B cell (primary cell): ENCODE measurements around the gene ZNF581. TPM values are rescaled to one million over a fixed set of nuclear protein-coding genes. Genes with fewer than 3 reads are reported as not detected.

ENCODE experiments used
- ATAC-seq: fragments of 200-7000 bp; cut with Tn5 transposase; one replicate; pipeline ENCODE4 v1.10.0; 2021; ENCODE audit warnings: low read depth, mild to moderate bottlenecking, moderate number of reproducible peaks, moderate library complexity
- CTCF ChIA-PET: fragments of 350-600 bp; sonication (Branson Sonifier 250); formaldehyde crosslinking; loops from one replicate; lab custom pipeline; 2021; ENCODE audit warnings: antibody characterized with exemption, inconsistent platforms; lab: Charles Lee
- POLR2A ChIA-PET: fragments of 350-600 bp; sonication (Branson Sonifier 250); formaldehyde crosslinking; loops from one replicate; lab custom pipeline; 2021; ENCODE audit warnings: antibody characterized with exemption; lab: Charles Lee
- DNase-seq: peaks from one replicate; pipeline ENCODE4 v3.0.0; 2013
- H2AFZ ChIP-seq: 2 replicates; pipeline ENCODE4 v1.6.1; 2012; ENCODE audit warnings: mild to moderate bottlenecking, low read depth, low read length; ENCODE audit not compliant: insufficient read depth, poor library complexity, severe bottlenecking
- H3K27ac ChIP-seq, 2 donors: 1 replicate in 1 of 2; 2 replicates in 1 of 2; pipeline ENCODE4 v1.5.1; 2012 to 2013; ENCODE audit warnings: low read length in 2 of 2, mild to moderate bottlenecking in 2 of 2, moderate library complexity in 1 of 2
- H3K27me3 ChIP-seq, 4 experiments: fragments of 200-600 bp in 1 of 4; sonication (generic) in 1 of 4; replicated peaks in 1 of 4; 1 replicate in 2 of 4; 2 replicates in 2 of 4; pipeline versions ENCODE4 v1.6.1 to v1.7.0; 2013 to 2016; ENCODE audit warnings: low read length in 3 of 4, mild to moderate bottlenecking in 2 of 4, mixed read lengths in 1 of 4, moderate library complexity in 1 of 4; ENCODE audit not compliant: insufficient read depth in 4 of 4, control insufficient read depth in 3 of 4; ENCODE audit errors: control extremely low read depth in 1 of 4
- H3K36me3 ChIP-seq, 2 experiments: replicated peaks in 1 of 2; 1 replicate in 1 of 2; 2 replicates in 1 of 2; pipeline versions ENCODE4 v1.6.1 to v1.7.1; 2013; ENCODE audit warnings: low read length in 1 of 2; ENCODE audit not compliant: insufficient read depth in 2 of 2, control insufficient read depth in 1 of 2; ENCODE audit errors: control extremely low read depth in 1 of 2, extremely low read depth in 1 of 2
- H3K4me1 ChIP-seq, 2 donors: fragments of 200-600 bp in 1 of 2; sonication (generic) in 1 of 2; 1 replicate in 1 of 2; 2 replicates in 1 of 2; pipeline versions ENCODE4 v1.5.1 to v1.6.1; 2013 to 2017; ENCODE audit warnings: low read length in 2 of 2; ENCODE audit not compliant: control insufficient read depth in 2 of 2, insufficient read depth in 2 of 2
- H3K4me2 ChIP-seq: replicated peaks from 2 replicates; pipeline ENCODE3; 2012; ENCODE audit warnings: mild to moderate bottlenecking, low read depth, low read length; ENCODE audit not compliant: poor library complexity, severe bottlenecking
- H3K4me3 ChIP-seq, 5 experiments: fragments of 200-600 bp in 1 of 5; sonication (generic) in 1 of 5; 1 replicate in 3 of 5; 2 replicates in 2 of 5; pipeline versions ENCODE4 v1.5.1 to v1.7.0; 2011 to 2016; ENCODE audit warnings: low read length in 4 of 5, mild to moderate bottlenecking in 4 of 5, low read depth in 2 of 5, control low read depth in 1 of 5, moderate library complexity in 1 of 5; ENCODE audit not compliant: insufficient read depth in 1 of 5; ENCODE audit errors: control extremely low read depth in 1 of 5, extremely low read depth in 1 of 5
- H3K79me2 ChIP-seq: fragments of 200-600 bp; sonication (generic); one replicate; pipeline ENCODE4 v1.6.0; 2016; ENCODE audit warnings: low read length; ENCODE audit not compliant: control insufficient read depth, insufficient read depth
- H3K9ac ChIP-seq: fragments of 200-600 bp; sonication (generic); 2 replicates; pipeline ENCODE4 v1.6.1; 2017; ENCODE audit warnings: mild to moderate bottlenecking, low read length, moderate library complexity
- H3K9me3 ChIP-seq, 3 donors: one replicate each; pipeline versions ENCODE4 v1.6.1 to v1.7.1; 2013; ENCODE audit warnings: low read length in 2 of 3; ENCODE audit not compliant: control insufficient read depth in 2 of 3, insufficient read depth in 1 of 3; ENCODE audit errors: control extremely low read depth in 1 of 3
- H4K20me1 ChIP-seq: 2 replicates; pipeline ENCODE4 v1.6.0; 2012; ENCODE audit warnings: mild to moderate bottlenecking, low read length; ENCODE audit not compliant: insufficient read depth, control insufficient read depth, poor library complexity, severe bottlenecking
- H3K27ac Mint-ChIP-seq: one replicate; pipeline ENCODE4 v1.8.0; 2021; ENCODE audit warnings: mixed read lengths
- H3K27me3 Mint-ChIP-seq: one replicate; pipeline ENCODE4 v1.8.0; 2021; ENCODE audit warnings: mixed read lengths
- H3K4me1 Mint-ChIP-seq: one replicate; pipeline ENCODE4 v1.8.0; 2021; ENCODE audit warnings: mixed read lengths
- H3K4me3 Mint-ChIP-seq: one replicate; pipeline ENCODE4 v1.8.0; 2021; ENCODE audit warnings: mixed read lengths
- H3K9me3 Mint-ChIP-seq: one replicate; pipeline ENCODE4 v1.8.0; 2022; ENCODE audit warnings: mixed read lengths; ENCODE audit not compliant: insufficient read depth
- CTCF ChIP-seq: fragments of 200-600 bp; IDR thresholded peaks from one replicate; pipeline ENCODE4 v1.8.0; 2022; ENCODE audit warnings: antibody characterized with exemption, mild to moderate bottlenecking
- EZH2 ChIP-seq: IDR thresholded peaks from 2 replicates; pipeline ENCODE4 v1.6.1; 2012; ENCODE audit warnings: borderline replicate concordance, low read depth, mild to moderate bottlenecking, moderate library complexity, low read length; ENCODE audit not compliant: insufficient read depth, poor library complexity, severe bottlenecking
- WGBS: methylation state at CpG from one replicate; pipeline ENCODE4 v1.1.5; 2013; ENCODE audit warnings: missing lambda C conversion rate; ENCODE audit not compliant: insufficient coverage; 5-methylcytosine and 5-hydroxymethylcytosine counted together
- intact Hi-C: fragments of 100-400 bp; cut with micrococcal nuclease; formaldehyde crosslinking; loops from one replicate; pipeline ENCODE4 v1.10.0; 2022
- polyA plus RNA-seq: library from polyadenylated mRNA; depleted of rRNA; stranded (reverse); fragments of >200 nt; gene quantifications from 2 replicates; pipeline ENCODE4 v1.2.3, GENCODE V29; 2012
- total RNA-seq, 2 donors: library from RNA; stranded (reverse); fragments of 120-200 nt in 1 of 2; gene quantifications; 1 replicate in 1 of 2; 2 replicates in 1 of 2; pipeline versions ENCODE4 v1.2.3 to v1.2.4, GENCODE V29; 2013 to 2022

The ZNF581 gene
- total and polyA plus RNA-seq, 2 donors (not counting 1 experiment from before 2014, with no cell fraction given): 48.2 to 51.3 TPM

GRCh38 chr19:55666343-55667005 is 23.0 kb downstream of the ZNF581 start:
- TF ChIP-seq EZH2: no peak
- no peak for TF ChIP-seq CTCF
- H4K20me1 ChIP-seq: peaks cover 97% of the 10 kb centered on the region

DNA sequence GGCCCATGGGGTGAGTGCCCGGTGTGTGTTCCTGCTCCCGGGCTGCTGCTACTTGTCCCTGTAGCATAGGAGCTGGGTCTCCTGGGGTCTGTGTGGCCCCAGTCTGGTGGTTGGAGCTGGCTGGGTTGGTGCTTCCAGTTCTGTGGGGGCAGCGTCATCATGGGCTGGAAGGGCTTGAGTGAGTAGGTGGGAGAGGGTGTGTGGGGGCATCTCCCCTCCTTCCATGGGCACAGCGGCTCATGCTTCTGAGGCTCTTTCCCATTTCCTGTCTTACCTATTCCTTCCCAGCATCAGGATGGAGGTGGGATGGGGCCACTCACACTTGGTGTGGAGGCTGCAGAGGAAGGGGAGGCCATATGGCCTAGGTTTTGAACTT is 23.5 kb downstream of the ZNF581 start:
- no peak overlapping the region for H2AFZ ChIP-seq
- 94% methylated on average over 3 of the region's 4 CpGs for WGBS
- peaks cover 0 to 7% of the 10 kb centered on the region in 2 donors for H3K4me1 ChIP-seq
- no peaks in the 10 kb centered on the region for H3K9me3 ChIP-seq
- ChIA-PET POLR2A (no interaction called here), CTCF (no interaction called here)
- H3K36me3 ChIP-seq: peaks cover 0 to 85% of the 10 kb centered on the region in 2 experiments
- H3K9ac ChIP-seq: no peak overlapping the region
- no peak overlapping the region for H3K27ac Mint-ChIP-seq
- no peaks in the 10 kb centered on the region for H3K27me3 Mint-ChIP-seq
- peaks cover 94% of the 10 kb centered on the region for H4K20me1 ChIP-seq
- TF ChIP-seq CTCF: no peak
- TF ChIP-seq EZH2: no peak
- peaks cover 24% of the 10 kb centered on the region for H3K4me1 Mint-ChIP-seq
- H3K9me3 Mint-ChIP-seq: no peaks in the 10 kb centered on the region
- ATAC-seq (no peak), DNase-seq (no peak)
- H3K4me3 ChIP-seq: no peak overlapping the region
- no peak overlapping the region for H3K4me3 Mint-ChIP-seq
- no peak overlapping the region for H3K4me2 ChIP-seq
- no peaks in the 10 kb centered on the region for H3K27me3 ChIP-seq
- peaks cover 94% of the 10 kb centered on the region for H3K79me2 ChIP-seq
- H3K27ac ChIP-seq: no peak overlapping the region
- intact Hi-C loops: no loop called here

More at GRCh38 chr19:55666343-55667005, 23.0 kb downstream of the ZNF581 start:
- no peak for DNase-seq
- Histone ChIP-seq H3K4me3 (no peak overlapping the region), H2AFZ (no peak overlapping the region), H3K27me3 (no peaks in the 10 kb centered on the region), H3K36me3 (peaks cover 0 to 88% of the 10 kb centered on the region in 2 experiments), H3K9me3 (no peaks in the 10 kb centered on the region), H3K27ac (no peak overlapping the region), H3K4me2 (no peak overlapping the region), H3K9ac (no peak overlapping the region), H3K4me1 (peaks cover 0 to 7% of the 10 kb centered on the region in 2 donors), H3K79me2 (peaks cover 98% of the 10 kb centered on the region)
- Mint-ChIP-seq H3K27me3 (no peaks in the 10 kb centered on the region), H3K9me3 (no peaks in the 10 kb centered on the region), H3K4me1 (peaks cover 27% of the 10 kb centered on the region), H3K27ac (no peak overlapping the region), H3K4me3 (no peak overlapping the region)
- WGBS: 96% methylated on average over 12 of the region's 12 CpGs
- no peak for ATAC-seq
- ChIA-PET CTCF (no interaction called here), POLR2A (interaction anchor here (0.9 kb wide), 1 partner anchor 12 kb away, joined by 3 read pairs; no protein-coding TSS in a partner anchor)
- intact Hi-C loops: no loop called here
